Lung (tissue), 12 donors: ENCODE measurements around the gene IGFALS. TPM values are rescaled to one million over a fixed set of nuclear protein-coding genes. Genes with fewer than 3 reads are reported as not detected.

Experiments used
- ATAC-seq: fragments of 200-7000 bp; cut with Tn5 transposase; one replicate; pipeline ENCODE4 v1.9.1; 2020; ENCODE audit warnings: moderate number of reproducible peaks; ENCODE audit not compliant: insufficient read depth, low FRiP score
- DNase-seq, 3 donors: peaks; one replicate each; pipeline ENCODE4 v3.0.0-alpha.2; 2013 to 2017
- H3K27ac ChIP-seq, 2 donors: one replicate each; pipeline ENCODE4 v1.5.1; 2013; ENCODE audit warnings: mild to moderate bottlenecking in 2 of 2, moderate library complexity in 2 of 2, control low read depth in 1 of 2, inconsistent platforms in 1 of 2, low read depth in 1 of 2, low read length in 1 of 2
- H3K27me3 ChIP-seq, 3 donors: one replicate each; pipeline ENCODE4 v1.5.1; 2013; ENCODE audit warnings: low read length in 2 of 3; ENCODE audit not compliant: control insufficient read depth in 3 of 3, insufficient read depth in 3 of 3
- H3K36me3 ChIP-seq, 4 donors: one replicate each; pipeline ENCODE4 v1.5.1; 2013; ENCODE audit warnings: low read length in 4 of 4, mild to moderate bottlenecking in 1 of 4, moderate library complexity in 1 of 4; ENCODE audit not compliant: control insufficient read depth in 4 of 4, insufficient read depth in 4 of 4
- H3K4me1 ChIP-seq, 5 donors: one replicate each; pipeline ENCODE4 v1.5.1; 2013; ENCODE audit warnings: low read length in 5 of 5, mild to moderate bottlenecking in 2 of 5, moderate library complexity in 1 of 5; ENCODE audit not compliant: control insufficient read depth in 5 of 5, insufficient read depth in 5 of 5
- H3K4me3 ChIP-seq: one replicate; pipeline ENCODE4 v1.5.1; 2013; ENCODE audit warnings: mild to moderate bottlenecking, control low read depth, moderate library complexity
- H3K9ac ChIP-seq, 2 donors: one replicate each; pipeline ENCODE4 v1.5.1; 2013; ENCODE audit warnings: low read length in 2 of 2, control low read depth in 1 of 2; ENCODE audit not compliant: insufficient read depth in 1 of 2
- H3K9me3 ChIP-seq, 4 donors: one replicate each; pipeline ENCODE4 v1.5.1; 2013; ENCODE audit warnings: low read length in 3 of 4, mild to moderate bottlenecking in 1 of 4, moderate library complexity in 1 of 4; ENCODE audit not compliant: control insufficient read depth in 4 of 4, insufficient read depth in 3 of 4
- CTCF ChIP-seq: IDR thresholded peaks from 2 replicates; pipeline ENCODE4 v1.5.1; 2012; ENCODE audit warnings: mild to moderate bottlenecking; ENCODE audit errors: control extremely low read depth, extremely low read depth
- WGBS, 2 donors: extraction: QIAGEN DNeasy Blood & Tissue Kit; methylation state at CpG; one replicate each; pipeline ENCODE4 v1.1.7; 2013; 5-methylcytosine and 5-hydroxymethylcytosine counted together
- polyA plus RNA-seq, 2 donors: library from polyadenylated mRNA; stranded (reverse); fragments of 200-250 nt; gene quantifications; one replicate each; pipeline ENCODE4 v1.2.1, GENCODE V29; 2013
- total RNA-seq, 2 donors: library from RNA; depleted of rRNA in 1 of 2; stranded (reverse); fragments of >200 nt in 1 of 2; gene quantifications; one replicate each; pipeline ENCODE4 v1.2.1, GENCODE V29; 2014 to 2021
- donor health status: control.
- donor health status: control.
- donor health status: Bipolar disorder and iron deficiency.
- donor health status: healthy.
- donor health status: DM: yes; HTN: yes; CAD: no.

IGFALS gene
- total and polyA plus RNA-seq, 4 donors, result 1.2 to 4.4 (median 1.5) TPM

GRCh38 chr16:1832838-1833454, 39.4 kb upstream of the IGFALS start:
- no peak for ATAC-seq
- no peaks in the 10 kb centered on the region for H3K27me3 ChIP-seq

GRCh38 chr16:1831186-1832075, 37.9 kb upstream of the IGFALS start:
- Histone ChIP-seq H3K27ac (no peak overlapping the region), H3K4me3 (no peak overlapping the region)

More at GRCh38 chr16:1832838-1833454, 39.4 kb upstream of the IGFALS start:
- no peak for DNase-seq
- H3K27ac ChIP-seq, result no peak overlapping the region
- H3K9me3 ChIP-seq, result no peaks in the 10 kb centered on the region
- no peak overlapping the region for H3K4me3 ChIP-seq
- peaks cover 3 to 10% (median 6%) of the 10 kb centered on the region in 5 donors for H3K4me1 ChIP-seq
- H3K36me3 ChIP-seq, result peaks cover 0 to 7% (median 4%) of the 10 kb centered on the region in 4 donors
- H3K9ac ChIP-seq, result no peak overlapping the region
- 76 to 86% methylated on average over 9 of the region's 9 CpGs for WGBS, 2 donors
- no peak for TF ChIP-seq CTCF

GRCh38 chr16:1830213-1830612, 36.7 kb upstream of the IGFALS start:
- H3K9me3 ChIP-seq, result no peaks in the 10 kb centered on the region
- TF ChIP-seq CTCF, result no peak
- ATAC-seq (no peak), DNase-seq (no peak)
- no peak overlapping the region for H3K4me3 ChIP-seq
- H3K9ac ChIP-seq, result no peak overlapping the region
- H3K27ac ChIP-seq, result no peak overlapping the region
- WGBS, 2 donors, result 67 to 86% methylated on average over 3 of the region's 3 CpGs
- H3K36me3 ChIP-seq, result peaks cover 2 to 7% (median 5%) of the 10 kb centered on the region in 4 donors
- peaks cover 5 to 24% (median 10%) of the 10 kb centered on the region in 5 donors for H3K4me1 ChIP-seq
- no peaks in the 10 kb centered on the region for H3K27me3 ChIP-seq

More at GRCh38 chr16:1831186-1832075, 37.9 kb upstream of the IGFALS start:
- Histone ChIP-seq H3K27me3 (no peaks in the 10 kb centered on the region), H3K9ac (no peak overlapping the region), H3K4me1 (peaks cover 3 to 14% (median 8%) of the 10 kb centered on the region in 5 donors), H3K36me3 (peaks cover 2 to 7% (median 5%) of the 10 kb centered on the region in 4 donors), H3K9me3 (no peaks in the 10 kb centered on the region)
- WGBS, 2 donors, result 92 to 93% methylated on average over 19 of the region's 19 CpGs
- TF ChIP-seq CTCF, result no peak
- no peak for DNase-seq
- ATAC-seq, result no peak
